ENCODE results near the gene SEC14L5.

DNA sequence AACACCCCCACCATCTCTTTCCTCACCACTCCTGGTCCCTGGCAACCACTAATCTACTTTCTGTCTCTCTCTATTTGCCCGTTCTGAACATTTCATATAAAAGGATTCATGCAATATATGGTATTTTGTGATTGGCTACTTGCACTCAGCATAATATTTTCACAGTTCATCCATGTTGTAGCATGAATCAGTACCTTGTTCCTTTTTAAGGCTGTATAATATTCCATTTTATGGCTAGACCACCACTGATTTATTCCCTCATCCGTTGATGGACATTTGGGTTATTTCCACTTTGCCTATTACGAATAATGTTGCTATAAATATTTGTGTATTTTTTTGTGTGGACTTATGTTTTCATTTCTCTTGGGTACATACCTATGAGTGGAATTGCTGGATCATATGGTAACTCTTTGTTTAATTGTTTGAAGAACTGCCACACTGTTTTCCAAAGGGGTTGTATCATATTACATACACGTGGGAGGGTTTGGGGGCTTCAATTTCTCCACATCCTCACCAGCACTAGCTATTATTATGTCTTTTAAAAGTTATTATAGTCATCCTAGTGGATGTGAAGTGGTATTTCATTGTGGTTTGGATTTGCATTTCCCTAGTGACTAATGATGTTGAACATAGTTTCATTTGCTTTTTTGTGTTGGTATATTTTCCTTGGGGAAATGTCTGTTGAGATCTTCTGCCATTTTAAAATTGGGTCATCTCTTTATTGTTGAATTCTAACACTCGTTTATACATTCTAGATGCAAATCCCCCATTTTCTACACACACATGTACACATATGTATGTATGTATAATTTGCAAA lies 26.3 kb downstream of the SEC14L5 start:
- no peak for TF ChIP-seq EZH2 (IDR thresholded peaks at IDR 0.05; ENCODE audit: borderline replicate concordance, low read length)
- TF ChIP-seq, protein P1, sequence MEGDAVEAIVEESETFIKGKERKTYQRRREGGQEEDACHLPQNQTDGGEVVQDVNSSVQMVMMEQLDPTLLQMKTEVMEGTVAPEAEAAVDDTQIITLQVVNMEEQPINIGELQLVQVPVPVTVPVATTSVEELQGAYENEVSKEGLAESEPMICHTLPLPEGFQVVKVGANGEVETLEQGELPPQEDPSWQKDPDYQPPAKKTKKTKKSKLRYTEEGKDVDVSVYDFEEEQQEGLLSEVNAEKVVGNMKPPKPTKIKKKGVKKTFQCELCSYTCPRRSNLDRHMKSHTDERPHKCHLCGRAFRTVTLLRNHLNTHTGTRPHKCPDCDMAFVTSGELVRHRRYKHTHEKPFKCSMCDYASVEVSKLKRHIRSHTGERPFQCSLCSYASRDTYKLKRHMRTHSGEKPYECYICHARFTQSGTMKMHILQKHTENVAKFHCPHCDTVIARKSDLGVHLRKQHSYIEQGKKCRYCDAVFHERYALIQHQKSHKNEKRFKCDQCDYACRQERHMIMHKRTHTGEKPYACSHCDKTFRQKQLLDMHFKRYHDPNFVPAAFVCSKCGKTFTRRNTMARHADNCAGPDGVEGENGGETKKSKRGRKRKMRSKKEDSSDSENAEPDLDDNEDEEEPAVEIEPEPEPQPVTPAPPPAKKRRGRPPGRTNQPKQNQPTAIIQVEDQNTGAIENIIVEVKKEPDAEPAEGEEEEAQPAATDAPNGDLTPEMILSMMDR (IDR thresholded peaks at IDR 0.05; ENCODE audit: low read length) = no peak
